ENCODE data around the gene NAT14. TPM values are rescaled to one million over a fixed set of nuclear protein-coding genes. Genes with fewer than 3 reads are reported as not detected.
A peak's percentile ranks its signal among the peaks of the same experiment; 100 is the strongest.
"Not testable (repeated sequence)": the region's sequence is repeated elsewhere in the genome, so short reads cannot be mapped to it uniquely, and the experiment has no call there.

NAT14 gene
- total RNA-seq = 2.9 TPM
- long read RNA-seq, partial matches to known transcripts = 0 of 2 reads
- long read RNA-seq, other reads (novel, unspliced or antisense) = 1 of 2 reads

DNA sequence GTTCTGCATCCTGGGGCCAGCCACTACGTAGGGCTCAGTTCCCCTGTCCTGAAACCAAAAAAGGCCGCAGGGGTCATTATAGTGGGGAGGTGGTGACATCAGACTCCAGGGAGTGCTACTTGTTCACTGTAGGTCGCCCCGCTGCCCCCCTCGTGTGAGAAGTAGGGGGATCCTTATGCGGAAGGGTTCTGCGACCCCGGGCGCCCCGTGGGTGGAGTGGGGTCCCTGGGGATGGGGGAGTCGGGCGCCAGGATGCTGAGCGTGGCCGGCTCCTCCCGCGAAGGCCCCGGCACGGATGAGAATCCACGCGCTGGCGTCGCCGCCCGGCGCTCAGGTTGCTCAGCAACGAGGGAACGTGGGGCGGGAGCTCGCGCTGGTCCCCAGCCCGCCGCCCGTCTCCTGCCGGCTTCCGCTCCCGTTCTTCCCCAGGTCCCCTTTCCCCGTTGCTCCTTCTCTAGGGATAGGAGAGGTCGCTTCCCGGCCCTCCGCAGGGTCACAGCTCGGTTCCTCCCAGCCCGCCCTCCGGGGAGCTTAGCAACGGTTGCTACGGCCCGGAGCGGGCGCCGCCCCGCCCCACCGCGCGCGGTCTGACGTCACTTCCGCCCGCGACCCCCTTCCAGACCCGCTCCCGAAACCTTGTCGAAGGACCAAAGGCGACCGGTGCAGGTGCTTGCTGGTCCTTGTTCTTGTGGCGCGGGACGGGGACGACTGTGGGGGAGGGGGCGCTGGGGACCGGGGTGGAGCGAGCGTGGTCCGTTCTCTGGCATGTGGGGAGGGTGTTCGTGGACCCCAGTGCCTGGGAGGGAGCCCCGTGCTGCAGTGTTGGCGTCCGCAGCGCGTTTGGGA lies at the start of gene NAT14:
Gene NAT14, plus strand, starts transcription at position 596 of the 846 bp plus-strand sequence. CDS start 521 bp downstream, outside the sequence.
- DNase-seq (peak; percentile 64), ATAC-seq (ENCODE audit: poor library complexity) (peak; percentile 71)
- intact Hi-C loops (cut with DNase I) = no loop called here

GRCh38 chr19:55436847-55437246 lies 48.1 kb upstream of the NAT14 start:
- DNase-seq (no peak), ATAC-seq (ENCODE audit: poor library complexity) (no peak)
- intact Hi-C loops (cut with DNase I) = no loop called here

GRCh38 chr19:55437410-55437809 lies 47.6 kb upstream of the NAT14 start:
- peak; percentile 86 for ATAC-seq (ENCODE audit: poor library complexity)
- DNase-seq = peak; percentile 70
- intact Hi-C loops (cut with DNase I) = no loop called here

DNA sequence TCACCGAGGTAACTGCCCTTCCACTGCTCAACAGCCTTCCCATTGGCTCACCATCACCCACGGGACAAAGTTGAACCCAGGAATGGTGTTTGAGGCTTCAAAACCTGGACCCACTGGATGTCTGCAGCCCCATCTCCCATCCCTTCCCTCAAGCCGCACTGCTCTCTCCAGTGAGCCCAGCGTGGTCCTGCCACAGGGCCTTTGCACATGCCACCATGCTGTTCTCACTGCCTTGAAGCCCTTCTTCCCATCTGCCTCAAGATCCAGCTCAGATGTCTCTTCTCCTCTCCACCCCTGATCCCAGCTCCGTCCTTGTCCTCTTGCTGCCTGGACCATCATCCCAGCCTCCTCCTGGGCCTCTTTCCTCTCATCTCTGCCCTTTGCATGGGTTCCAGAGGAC lies 45.9 kb upstream of the NAT14 start:
- DNase-seq (no peak), ATAC-seq (ENCODE audit: poor library complexity) (no peak)
- intact Hi-C loops (cut with DNase I) = no loop called here

GRCh38 chr19:55440411-55441105 lies 44.4 kb upstream of the NAT14 start:
- DNase-seq (no peak), ATAC-seq (ENCODE audit: poor library complexity) (no peak)
- intact Hi-C loops (cut with DNase I) = no loop called here

- intact Hi-C loops (cut with DNase I) = no loop called here
- no peak for ATAC-seq (ENCODE audit: poor library complexity)
- DNase-seq = no peak
These were observed 43.7 kb upstream of the NAT14 start for GRCh38 chr19:55441319-55441691.

DNA sequence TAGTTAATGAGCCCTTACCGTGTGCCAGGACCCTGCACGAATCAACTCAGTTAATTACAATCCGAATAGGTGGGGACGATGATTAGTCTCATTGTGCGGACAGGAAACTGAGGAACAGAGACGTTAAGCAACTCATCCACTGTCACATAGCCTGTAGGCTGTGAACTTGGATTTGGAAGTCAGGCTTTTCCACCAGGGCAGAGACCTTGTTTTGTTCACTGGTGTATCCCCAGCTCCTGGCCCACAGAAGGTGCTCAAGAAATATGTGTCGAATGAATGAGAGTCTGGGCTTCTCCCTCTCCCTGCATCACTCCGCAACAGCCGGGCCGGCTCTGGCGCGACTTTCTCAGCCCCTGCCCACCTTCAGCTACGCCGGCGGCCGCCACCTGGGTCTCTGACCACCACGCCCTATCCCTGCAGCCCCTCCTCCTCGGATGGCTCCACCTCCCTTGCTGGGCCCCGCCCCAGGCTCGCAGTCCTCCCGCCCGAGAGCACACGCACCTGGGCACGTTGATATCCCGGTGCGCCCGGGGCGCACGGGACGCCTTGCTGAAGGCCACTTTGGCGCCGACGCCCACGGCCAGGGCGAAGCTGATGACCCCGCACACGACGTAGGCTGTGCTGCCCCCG lies 43.2 kb upstream of the NAT14 start:
- DNase-seq (no peak), ATAC-seq (ENCODE audit: poor library complexity) (no peak)
- intact Hi-C loops (cut with DNase I) = no loop called here

GRCh38 chr19:55442372-55442961 lies 42.5 kb upstream of the NAT14 start:
- no peak for ATAC-seq (ENCODE audit: poor library complexity)
- intact Hi-C loops (cut with DNase I) = no loop called here
- no peak for DNase-seq

- ATAC-seq (ENCODE audit: poor library complexity) (no peak), DNase-seq (no peak)
- intact Hi-C loops (cut with DNase I) = no loop called here
These were observed 41.8 kb upstream of the NAT14 start, which contains the start of gene SHISA7 for GRCh38 chr19:55443045-55443823. Gene SHISA7 (minus strand): TSS chr19:55443300. CDS start chr19:55442863, 437 bp downstream.

- ATAC-seq (ENCODE audit: poor library complexity) = no peak
- DNase-seq = no peak
- intact Hi-C loops (cut with DNase I) = no loop called here
These were observed 41.0 kb upstream of the NAT14 start for GRCh38 chr19:55443824-55444480.

- intact Hi-C loops (cut with DNase I) = no loop called here
- ATAC-seq (ENCODE audit: poor library complexity) = no peak
- DNase-seq = no peak
These were observed 40.3 kb upstream of the NAT14 start for GRCh38 chr19:55444646-55445045.

- DNase-seq (no peak), ATAC-seq (ENCODE audit: poor library complexity) (no peak)
- intact Hi-C loops (cut with DNase I) = no loop called here
These were observed 38.9 kb upstream of the NAT14 start for GRCh38 chr19:55446060-55446459.

GRCh38 chr19:55447421-55448174 lies 37.4 kb upstream of the NAT14 start:
- DNase-seq (no peak), ATAC-seq (ENCODE audit: poor library complexity) (peak; percentile 55)

GRCh38 chr19:55448175-55448490 lies 36.9 kb upstream of the NAT14 start:
- DNase-seq; intact Hi-C loops (cut with DNase I); ATAC-seq (ENCODE audit: poor library complexity): not testable (repeated sequence)

More at GRCh38 chr19:55447421-55448174, 37.4 kb upstream of the NAT14 start:
- intact Hi-C loops (cut with DNase I) = no loop called here

- DNase-seq (no peak), ATAC-seq (ENCODE audit: poor library complexity) (no peak)
- intact Hi-C loops (cut with DNase I) = no loop called here
These were observed 35.5 kb upstream of the NAT14 start for GRCh38 chr19:55449469-55449868.

- DNase-seq (no peak), ATAC-seq (ENCODE audit: poor library complexity) (no peak)
- intact Hi-C loops (cut with DNase I) = no loop called here
These were observed 33.6 kb upstream of the NAT14 start for GRCh38 chr19:55451163-55451964.
